Measurements from ENCODE around the gene MICAL3.

MICAL3 gene

GRCh38 chr22:17803609-17804270 is 220.6 kb downstream of the MICAL3 start:
- H3K14ac ChIP-seq (ENCODE audit: low read length), result no peak overlapping the region
- H4K8ac ChIP-seq (ENCODE audit: low read depth, low read length), result no peak overlapping the region
- no peak overlapping the region for H2AK5ac ChIP-seq (ENCODE audit: low read length)
- H3K79me2 ChIP-seq (ENCODE audit: control insufficient read depth, insufficient read depth, low read length, poor library complexity), result no peaks in the 10 kb centered on the region
- H2AFZ ChIP-seq (ENCODE audit: insufficient read depth, low read length, poor library complexity), result no peak overlapping the region
- no peaks in the 10 kb centered on the region for H3K9me3 ChIP-seq (ENCODE audit: insufficient read depth, low read depth, low read length)
- no peak overlapping the region for H3K27ac ChIP-seq (ENCODE audit: low read depth, low read length)
- H2BK5ac ChIP-seq (ENCODE audit: low read depth, low read length, poor library complexity), result no peak overlapping the region
- peaks cover 13% of the 10 kb centered on the region for H3K79me1 ChIP-seq (ENCODE audit: low read length)
- H3K4me1 ChIP-seq (ENCODE audit: control insufficient read depth in 1 of 2, insufficient read depth in 2 of 2, low read length in 2 of 2), result peaks cover 33% of the 10 kb centered on the region in 2 experiments
- no peak overlapping the region for H3K9ac ChIP-seq (ENCODE audit: low read length)
- H2BK12ac ChIP-seq (ENCODE audit: low read length), result no peak overlapping the region
- H3K4me2 ChIP-seq (ENCODE audit: low read length), result no peak overlapping the region
- H4K91ac ChIP-seq (ENCODE audit: low read depth, low read length), result no peak overlapping the region
- DNase-seq, result peak; percentile 57 to 66
- no peak overlapping the region for H3K18ac ChIP-seq (ENCODE audit: low read length)
- WGBS (ENCODE audit: extremely low coverage, insufficient coverage, insufficient read length), result no CpG with 5 or more reads among the region's 20 CpGs
- H3K36me3 ChIP-seq (ENCODE audit: control insufficient read depth in 1 of 2, insufficient read depth in 2 of 2, low read length in 2 of 2), result peaks cover 3 to 9% of the 10 kb centered on the region in 2 experiments
- H3K23ac ChIP-seq (ENCODE audit: low read length), result no peak overlapping the region
- H3K27me3 ChIP-seq (ENCODE audit: insufficient read depth, low read length), result no peaks in the 10 kb centered on the region
- no peak overlapping the region for H2BK120ac ChIP-seq (ENCODE audit: insufficient read depth, low read length, poor library complexity)
- no peak overlapping the region for H4K12ac ChIP-seq (ENCODE audit: low read depth, low read length)
- H3K4ac ChIP-seq (ENCODE audit: low read depth, low read length), result no peak overlapping the region
- H3K4me3 ChIP-seq (ENCODE audit: low read depth, low read length), result no peak overlapping the region

GRCh38 chr22:17802822-17803221 is 221.5 kb downstream of the MICAL3 start:
- no peak overlapping the region for H3K14ac ChIP-seq (ENCODE audit: low read length)
- H3K23ac ChIP-seq (ENCODE audit: low read length), result no peak overlapping the region
- H3K9me3 ChIP-seq (ENCODE audit: insufficient read depth, low read depth, low read length), result no peaks in the 10 kb centered on the region
- H4K12ac ChIP-seq (ENCODE audit: low read depth, low read length), result no peak overlapping the region
- peaks cover 9% of the 10 kb centered on the region for H3K79me1 ChIP-seq (ENCODE audit: low read length)
- no peak overlapping the region for H3K27ac ChIP-seq (ENCODE audit: low read depth, low read length)
- H2AFZ ChIP-seq (ENCODE audit: insufficient read depth, low read length, poor library complexity), result no peak overlapping the region
- H3K36me3 ChIP-seq (ENCODE audit: control insufficient read depth in 1 of 2, insufficient read depth in 2 of 2, low read length in 2 of 2), result peaks cover 3 to 9% of the 10 kb centered on the region in 2 experiments
- no peak overlapping the region for H2BK12ac ChIP-seq (ENCODE audit: low read length)
- no peak overlapping the region for H3K4me3 ChIP-seq (ENCODE audit: low read depth, low read length)
- H2AK5ac ChIP-seq (ENCODE audit: low read length), result no peak overlapping the region
- H3K79me2 ChIP-seq (ENCODE audit: control insufficient read depth, insufficient read depth, low read length, poor library complexity), result no peaks in the 10 kb centered on the region
- no peaks in the 10 kb centered on the region for H3K27me3 ChIP-seq (ENCODE audit: insufficient read depth, low read length)
- no peak overlapping the region for H3K4ac ChIP-seq (ENCODE audit: low read depth, low read length)
- H4K8ac ChIP-seq (ENCODE audit: low read depth, low read length), result no peak overlapping the region
- H3K18ac ChIP-seq (ENCODE audit: low read length), result no peak overlapping the region
- peaks cover 24 to 25% of the 10 kb centered on the region in 2 experiments for H3K4me1 ChIP-seq (ENCODE audit: control insufficient read depth in 1 of 2, insufficient read depth in 2 of 2, low read length in 2 of 2)
- no peak for DNase-seq
- no peak overlapping the region for H4K91ac ChIP-seq (ENCODE audit: low read depth, low read length)
- no CpG with 5 or more reads among the region's 2 CpGs for WGBS (ENCODE audit: extremely low coverage, insufficient coverage, insufficient read length)
- H2BK120ac ChIP-seq (ENCODE audit: insufficient read depth, low read length, poor library complexity), result no peak overlapping the region
- no peak overlapping the region for H3K4me2 ChIP-seq (ENCODE audit: low read length)
- H2BK5ac ChIP-seq (ENCODE audit: low read depth, low read length, poor library complexity), result no peak overlapping the region
- H3K9ac ChIP-seq (ENCODE audit: low read length), result no peak overlapping the region

- no peak overlapping the region for H3K18ac ChIP-seq (ENCODE audit: low read length)
- H3K27me3 ChIP-seq (ENCODE audit: insufficient read depth, low read length), result no peaks in the 10 kb centered on the region
- no CpG with 5 or more reads among the region's 10 CpGs for WGBS (ENCODE audit: extremely low coverage, insufficient coverage, insufficient read length)
- H4K12ac ChIP-seq (ENCODE audit: low read depth, low read length), result no peak overlapping the region
- H3K4ac ChIP-seq (ENCODE audit: low read depth, low read length), result no peak overlapping the region
- H2BK5ac ChIP-seq (ENCODE audit: low read depth, low read length, poor library complexity), result no peak overlapping the region
- H2BK120ac ChIP-seq (ENCODE audit: insufficient read depth, low read length, poor library complexity), result no peak overlapping the region
- H2BK12ac ChIP-seq (ENCODE audit: low read length), result no peak overlapping the region
- no peak overlapping the region for H2AK5ac ChIP-seq (ENCODE audit: low read length)
- no peak overlapping the region for H4K8ac ChIP-seq (ENCODE audit: low read depth, low read length)
- H3K14ac ChIP-seq (ENCODE audit: low read length), result no peak overlapping the region
- peaks cover 6% of the 10 kb centered on the region for H3K79me1 ChIP-seq (ENCODE audit: low read length)
- no peak for DNase-seq
- no peak overlapping the region for H3K4me3 ChIP-seq (ENCODE audit: low read depth, low read length)
- H2AFZ ChIP-seq (ENCODE audit: insufficient read depth, low read length, poor library complexity), result no peak overlapping the region
- H3K79me2 ChIP-seq (ENCODE audit: control insufficient read depth, insufficient read depth, low read length, poor library complexity), result no peaks in the 10 kb centered on the region
- no peak overlapping the region for H3K23ac ChIP-seq (ENCODE audit: low read length)
- no peak overlapping the region for H3K27ac ChIP-seq (ENCODE audit: low read depth, low read length)
- peaks cover 3 to 9% of the 10 kb centered on the region in 2 experiments for H3K36me3 ChIP-seq (ENCODE audit: control insufficient read depth in 1 of 2, insufficient read depth in 2 of 2, low read length in 2 of 2)
- H3K9me3 ChIP-seq (ENCODE audit: insufficient read depth, low read depth, low read length), result no peaks in the 10 kb centered on the region
- H4K91ac ChIP-seq (ENCODE audit: low read depth, low read length), result no peak overlapping the region
- no peak overlapping the region for H3K4me2 ChIP-seq (ENCODE audit: low read length)
- peaks cover 19 to 20% of the 10 kb centered on the region in 2 experiments for H3K4me1 ChIP-seq (ENCODE audit: control insufficient read depth in 1 of 2, insufficient read depth in 2 of 2, low read length in 2 of 2)
- H3K9ac ChIP-seq (ENCODE audit: low read length), result no peak overlapping the region
Observed at GRCh38 chr22:17802411-17802810, 221.9 kb downstream of the MICAL3 start.

- peak in 1 of 2 donors; percentile 21 for DNase-seq
- WGBS (ENCODE audit: extremely low coverage, insufficient coverage, insufficient read length), result no CpG with 5 or more reads among the region's 23 CpGs
Observed at GRCh38 chr22:17797721-17798559, 226.4 kb downstream of the MICAL3 start.

More at GRCh38 chr22:17797721-17798559, 226.4 kb downstream of the MICAL3 start:
- H2BK12ac ChIP-seq (ENCODE audit: low read length), result no peak overlapping the region
- no peak overlapping the region for H4K8ac ChIP-seq (ENCODE audit: low read depth, low read length)
- H3K14ac ChIP-seq (ENCODE audit: low read length), result no peak overlapping the region
- no peak overlapping the region for H3K23ac ChIP-seq (ENCODE audit: low read length)
- H3K27me3 ChIP-seq (ENCODE audit: insufficient read depth, low read length), result no peaks in the 10 kb centered on the region
- no peak overlapping the region for H2BK120ac ChIP-seq (ENCODE audit: insufficient read depth, low read length, poor library complexity)
- no peaks in the 10 kb centered on the region for H3K79me1 ChIP-seq (ENCODE audit: low read length)
- H2AK5ac ChIP-seq (ENCODE audit: low read length), result no peak overlapping the region
- no peak overlapping the region for H3K4me3 ChIP-seq (ENCODE audit: low read depth, low read length)
- H3K79me2 ChIP-seq (ENCODE audit: control insufficient read depth, insufficient read depth, low read length, poor library complexity), result no peaks in the 10 kb centered on the region
- H3K9me3 ChIP-seq (ENCODE audit: insufficient read depth, low read depth, low read length), result no peaks in the 10 kb centered on the region
- no peaks in the 10 kb centered on the region for H3K36me3 ChIP-seq (ENCODE audit: control insufficient read depth in 1 of 2, insufficient read depth in 2 of 2, low read length in 2 of 2)
- H2AFZ ChIP-seq (ENCODE audit: insufficient read depth, low read length, poor library complexity), result no peak overlapping the region
- no peak overlapping the region for H3K4me2 ChIP-seq (ENCODE audit: low read length)
- no peak overlapping the region for H4K91ac ChIP-seq (ENCODE audit: low read depth, low read length)
- H3K4me1 ChIP-seq (ENCODE audit: control insufficient read depth in 1 of 2, insufficient read depth in 2 of 2, low read length in 2 of 2), result peaks cover 6% of the 10 kb centered on the region in 2 experiments
- no peak overlapping the region for H4K12ac ChIP-seq (ENCODE audit: low read depth, low read length)
- no peak overlapping the region for H3K4ac ChIP-seq (ENCODE audit: low read depth, low read length)
- H3K9ac ChIP-seq (ENCODE audit: low read length), result no peak overlapping the region
- no peak overlapping the region for H3K27ac ChIP-seq (ENCODE audit: low read depth, low read length)
- H2BK5ac ChIP-seq (ENCODE audit: low read depth, low read length, poor library complexity), result no peak overlapping the region
- H3K18ac ChIP-seq (ENCODE audit: low read length), result no peak overlapping the region
